HG03159 (cell line): ENCODE results near the gene KIF2A.
"Not testable (repeated sequence)": the region's sequence is repeated elsewhere in the genome, so short reads cannot be mapped to it uniquely, and the experiment has no call there.

Experiments
- ATAC-seq: cut with Tn5 transposase; IDR thresholded peaks from one replicate; pipeline ENCODE4 v1.9.1; 2021; ENCODE audit warnings: mild to moderate bottlenecking, moderate library complexity; ENCODE audit not compliant: unreplicated experiment

Gene KIF2A

DNA sequence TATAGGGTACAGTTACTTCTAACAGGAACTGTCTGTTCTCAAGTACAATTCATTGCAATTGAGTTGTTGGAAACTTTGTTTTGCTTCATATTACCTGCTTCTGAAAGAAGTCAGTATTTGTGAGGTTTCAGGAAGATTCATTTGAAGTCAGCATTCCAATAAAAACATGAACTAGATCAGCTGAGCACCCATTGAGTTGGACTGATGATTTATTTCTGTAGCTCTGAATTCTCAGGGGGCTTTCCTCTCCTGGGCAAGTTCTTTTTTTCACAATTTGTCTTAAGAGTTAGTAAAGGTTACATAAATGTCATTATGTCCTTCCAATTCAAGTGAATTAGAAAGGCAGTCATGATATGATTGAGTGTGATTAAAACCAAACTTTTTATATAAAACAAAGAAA is 16.2 kb upstream of the KIF2A start:
- no peak for ATAC-seq

DNA sequence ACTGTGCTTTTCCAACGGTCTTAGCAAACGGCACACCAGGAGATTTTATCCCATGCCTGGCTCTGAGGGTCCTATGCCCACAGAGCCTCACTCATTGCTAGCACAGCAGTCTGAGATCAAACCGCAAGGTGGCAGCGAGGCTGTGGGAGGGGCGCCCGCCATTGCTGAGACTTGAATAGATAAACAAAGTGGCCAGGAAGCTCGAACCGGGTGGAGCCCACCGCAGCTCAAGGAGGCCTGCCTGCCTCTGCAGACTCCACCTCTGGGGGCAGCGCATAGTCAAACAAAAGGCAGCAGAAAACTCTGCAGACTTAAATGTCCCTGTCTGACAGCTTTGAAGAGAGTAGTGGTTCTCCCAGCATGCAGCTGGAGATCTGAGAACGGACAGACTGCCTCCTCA is 14.2 kb upstream of the KIF2A start:
- not testable (repeated sequence) for ATAC-seq

DNA sequence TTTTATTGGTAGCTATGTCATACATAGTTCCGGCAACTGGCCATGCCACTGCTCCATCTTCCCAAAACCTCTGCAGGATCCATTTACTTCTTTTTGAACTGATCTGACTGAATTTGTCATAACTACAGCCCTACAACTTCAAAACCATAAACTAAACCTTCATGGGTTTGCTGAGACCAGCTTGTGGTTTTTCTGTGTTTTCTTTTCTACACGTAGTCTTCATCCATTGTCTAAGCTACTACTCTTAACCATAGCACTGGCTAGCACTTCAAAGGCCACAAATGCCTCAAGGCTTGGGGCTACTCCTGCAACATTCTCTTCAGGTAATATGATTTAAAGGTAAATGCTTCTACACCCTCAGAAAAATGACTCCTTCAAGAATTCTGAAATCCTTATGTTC is 9.0 kb upstream of the KIF2A start:
- ATAC-seq = no peak

DNA sequence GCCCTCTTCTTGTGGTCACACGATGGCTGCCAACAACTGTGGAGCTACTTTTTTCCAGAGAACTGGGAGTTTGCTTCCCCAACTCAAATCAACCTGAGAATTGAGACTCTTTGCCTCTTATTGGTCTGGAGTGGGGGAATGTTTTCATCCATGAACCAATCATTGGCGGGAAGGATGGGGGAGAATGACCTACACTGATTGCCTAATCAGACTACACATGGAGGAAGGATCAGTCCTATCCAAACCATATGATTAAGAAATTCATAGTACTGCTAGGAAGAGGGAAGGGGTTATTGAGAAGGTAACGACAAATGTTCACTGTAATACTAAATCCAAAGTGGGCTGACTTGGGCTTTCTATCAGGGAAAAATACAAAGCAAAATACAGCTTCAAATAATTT is 7.9 kb upstream of the KIF2A start:
- ATAC-seq = no peak

DNA sequence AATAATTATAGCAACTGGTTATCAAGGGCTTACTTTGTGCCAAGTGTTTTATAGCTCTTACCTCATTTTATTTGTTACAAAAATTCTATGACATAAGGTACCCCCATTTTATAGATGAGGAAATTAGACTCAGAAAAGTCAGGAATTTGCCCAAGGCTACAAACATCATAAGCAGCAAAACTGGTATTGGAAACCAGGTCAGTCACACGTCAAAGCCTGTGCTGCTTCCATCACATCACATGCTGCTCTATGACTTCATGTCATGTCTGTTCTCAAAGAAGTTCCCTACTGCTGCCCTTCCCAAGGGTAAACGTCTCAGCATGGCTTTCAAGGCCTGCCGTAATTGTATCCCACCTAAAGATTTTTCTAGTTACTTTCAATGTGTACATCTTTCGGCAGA is 6.9 kb upstream of the KIF2A start:
- ATAC-seq = no peak

DNA sequence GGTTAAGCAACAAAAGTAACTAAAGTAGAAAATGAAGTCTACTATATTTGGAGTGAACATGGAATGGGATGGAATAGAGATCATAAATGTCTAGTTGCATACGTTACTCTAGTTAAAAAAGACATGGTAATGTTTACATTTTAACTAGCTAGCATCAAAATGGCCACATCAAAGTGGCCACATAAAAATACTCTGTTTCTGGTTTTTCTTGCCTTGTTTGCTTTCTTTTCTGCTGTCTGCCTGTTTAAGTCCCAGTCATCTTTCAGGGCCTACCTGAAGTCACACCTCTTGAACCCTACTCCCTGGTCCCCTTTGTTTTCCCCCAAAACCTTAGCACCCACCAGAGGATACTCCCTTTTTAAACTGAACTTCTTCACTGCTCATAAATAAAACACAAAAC is 6.4 kb upstream of the KIF2A start:
- ATAC-seq = no peak

DNA sequence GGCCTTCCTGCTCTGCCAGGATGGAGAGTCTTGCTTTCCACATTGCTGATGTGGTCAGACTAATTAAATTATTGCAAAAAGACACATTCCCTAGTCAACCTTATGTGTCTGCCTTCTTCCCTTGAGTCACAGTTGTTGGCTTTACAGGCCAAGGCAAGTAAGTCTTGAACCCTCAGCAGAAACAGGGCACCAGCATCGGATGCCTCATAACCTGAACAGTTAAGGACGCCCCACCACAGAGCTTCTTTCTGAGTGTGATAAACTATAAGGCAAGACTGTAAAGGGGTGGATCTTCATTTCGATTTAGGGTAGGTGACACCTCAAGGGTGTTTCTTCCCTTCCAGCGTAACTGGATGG is 670 bp upstream of the KIF2A start:
- no peak for ATAC-seq

DNA sequence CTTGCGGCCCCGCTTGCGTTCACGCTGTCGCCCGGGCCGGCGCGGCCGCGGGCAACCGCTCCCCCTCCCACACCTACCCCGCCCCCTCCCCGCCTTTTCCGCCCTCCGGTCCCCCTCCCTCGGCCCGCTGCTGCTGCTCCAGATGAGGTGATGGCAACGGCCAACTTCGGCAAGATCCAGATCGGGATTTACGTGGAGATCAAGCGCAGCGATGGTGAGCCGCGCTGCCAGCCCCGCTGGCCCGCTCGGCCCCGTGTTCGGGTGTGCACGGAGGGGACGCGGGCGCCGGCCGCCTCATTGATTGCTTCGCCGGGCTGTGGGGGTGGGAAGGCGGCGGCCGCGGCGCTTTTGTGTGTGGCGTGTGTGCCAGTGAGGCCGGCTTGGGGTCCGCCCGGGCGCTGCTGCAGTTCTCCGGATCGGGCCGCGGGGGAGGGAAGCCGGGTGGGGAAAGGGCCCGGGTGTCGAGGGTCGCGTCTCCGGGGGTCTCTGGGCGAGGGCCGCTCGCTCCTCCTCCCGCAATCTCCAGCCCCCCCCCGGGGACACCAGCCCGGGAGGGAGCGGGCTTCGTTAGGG is 403 bp downstream of the KIF2A start:
- ATAC-seq = peak; percentile 19

DNA sequence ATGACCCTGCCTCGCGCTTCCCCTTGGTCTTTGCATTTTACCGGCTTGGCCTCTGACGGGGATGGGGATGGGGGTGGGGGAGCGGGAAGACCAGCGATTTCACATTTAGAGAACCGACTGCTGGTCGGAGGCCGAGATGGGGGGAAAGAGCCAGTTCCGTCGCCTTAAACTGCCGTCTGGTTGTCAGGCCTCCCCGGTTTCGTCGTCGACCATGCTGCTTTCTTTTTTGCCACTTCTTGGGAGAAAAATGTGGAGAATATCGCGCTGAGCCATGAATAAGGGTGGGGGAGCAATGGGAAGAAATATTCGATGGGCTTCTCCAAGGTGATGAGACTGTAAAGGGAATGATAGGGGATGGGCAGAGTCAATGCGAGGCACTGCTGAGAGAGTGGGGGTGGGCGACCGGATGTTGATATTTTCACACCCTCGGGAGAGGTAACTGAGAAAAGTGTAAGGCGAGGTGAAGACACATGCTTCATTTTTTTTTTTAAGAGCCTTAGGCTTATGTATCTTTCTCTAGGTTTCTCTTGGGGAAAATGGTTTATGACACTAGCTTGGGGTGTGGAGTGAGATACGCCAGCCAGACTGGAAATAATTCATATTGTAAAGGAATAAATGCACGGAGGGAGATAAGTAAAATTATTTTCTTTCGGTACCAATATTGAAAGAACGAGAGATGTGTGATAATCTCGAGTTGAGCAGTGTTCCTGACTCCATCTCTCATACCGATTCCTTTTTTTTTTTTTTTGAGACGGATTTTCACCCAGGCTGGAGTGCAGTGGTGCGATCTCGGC is 1.1 kb downstream of the KIF2A start:
- no peak for ATAC-seq

DNA sequence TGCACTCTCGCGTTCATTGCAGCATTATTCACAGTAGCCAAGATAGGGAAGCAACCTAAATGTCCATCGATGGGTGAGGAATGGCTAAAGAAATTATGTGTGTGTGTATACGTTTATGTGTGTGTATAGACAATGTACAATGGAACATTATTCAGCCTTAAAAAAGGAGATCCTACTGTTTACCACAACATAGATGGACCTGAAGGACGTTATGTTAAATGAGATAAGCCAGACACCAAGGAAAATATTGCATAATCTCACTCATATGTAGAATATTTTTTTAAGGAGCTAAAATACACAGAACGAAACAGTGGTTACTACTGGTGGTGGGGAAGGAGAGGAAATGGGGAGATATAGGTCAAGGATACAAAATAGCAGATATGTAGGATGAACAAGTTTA is 2.4 kb downstream of the KIF2A start:
- no peak for ATAC-seq

DNA sequence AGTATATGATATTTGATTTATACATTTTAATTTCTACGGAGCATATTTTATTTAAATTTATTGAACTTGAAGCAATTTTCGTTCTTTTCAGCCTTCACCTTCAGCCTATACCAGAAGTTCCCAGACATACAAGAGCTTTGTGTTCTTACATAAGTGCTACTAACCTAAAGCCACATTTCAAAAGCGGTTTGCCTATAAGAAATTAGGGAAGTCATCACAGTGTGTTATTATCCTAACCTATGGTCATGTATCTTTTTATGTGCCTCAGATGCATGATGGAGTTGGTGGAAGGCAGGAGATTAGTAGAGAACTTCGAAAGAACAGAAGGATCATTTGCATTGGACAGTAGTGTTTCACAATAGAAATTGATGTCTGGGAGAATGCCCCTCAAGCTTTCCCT is 3.1 kb downstream of the KIF2A start:
- ATAC-seq = no peak

DNA sequence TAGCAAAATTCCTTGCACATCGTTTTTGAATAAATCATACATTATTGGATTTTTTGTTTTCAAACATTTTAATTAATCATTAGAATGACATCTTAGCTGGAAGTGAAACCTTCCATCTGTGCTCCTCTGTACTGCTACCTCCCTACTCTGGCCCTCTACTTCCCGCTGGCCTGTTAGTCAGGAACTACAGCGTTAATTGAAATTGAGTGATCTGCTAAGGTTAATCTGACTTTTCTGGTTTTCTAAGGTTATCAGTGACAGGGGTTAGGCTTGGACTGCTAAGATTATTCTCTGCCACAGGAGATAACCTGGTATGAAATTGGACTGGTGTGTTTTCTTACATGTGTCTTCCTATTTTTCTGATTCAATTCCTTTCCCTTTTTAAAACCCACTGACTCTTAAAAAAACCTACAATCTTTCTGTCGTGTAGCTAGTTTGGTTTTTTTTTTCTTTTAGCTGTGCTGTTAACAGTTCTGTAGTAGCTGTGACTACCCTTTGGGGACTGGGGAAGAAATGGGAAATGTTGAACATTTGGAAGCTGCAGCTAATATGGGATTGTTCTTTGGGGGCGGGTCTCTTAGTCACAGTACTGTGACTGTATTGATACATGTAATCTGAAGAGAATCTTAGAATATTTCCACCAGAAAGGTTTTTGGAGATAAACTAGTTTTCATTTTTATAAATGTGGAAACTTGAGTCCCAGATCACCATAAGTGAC is 4.6 kb downstream of the KIF2A start:
- no peak for ATAC-seq

DNA sequence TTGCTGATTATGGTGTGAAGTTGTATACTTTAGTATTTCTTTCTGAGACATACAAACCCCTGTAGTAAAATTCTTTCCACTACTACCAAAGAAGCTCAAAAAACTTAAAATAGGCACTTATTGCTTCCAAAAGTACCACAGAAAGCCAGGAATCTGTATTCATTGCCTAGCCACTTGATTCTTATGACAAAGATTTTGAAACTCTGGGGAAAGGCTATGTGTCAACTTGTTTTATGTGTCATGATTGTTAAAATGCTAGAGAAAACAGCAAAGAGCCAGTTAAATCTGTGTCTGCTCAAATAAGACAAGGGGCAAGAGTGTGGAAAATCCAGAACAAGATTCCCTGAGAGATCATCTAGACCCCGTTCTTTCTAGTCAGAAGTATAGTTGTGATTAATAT is 6.0 kb downstream of the KIF2A start:
- ATAC-seq = no peak

DNA sequence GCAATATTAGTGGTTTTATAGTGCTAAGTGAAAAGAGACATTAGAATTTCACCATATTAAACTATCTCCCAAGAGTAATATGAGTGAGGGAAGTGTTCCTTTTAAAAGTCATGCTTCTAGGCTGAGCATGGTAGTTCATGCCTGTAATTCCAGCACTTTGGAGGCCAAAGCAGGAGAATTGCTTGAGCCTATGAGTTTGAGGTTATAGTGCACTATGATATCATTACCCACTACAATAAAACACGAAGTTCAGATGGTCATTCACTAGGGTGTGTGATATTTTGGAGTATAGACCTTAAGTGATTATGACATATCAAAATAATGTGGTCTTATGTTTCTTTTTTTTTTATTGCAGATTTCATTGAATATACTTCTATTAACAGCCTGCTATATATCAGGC is 6.7 kb downstream of the KIF2A start:
- no peak for ATAC-seq

DNA sequence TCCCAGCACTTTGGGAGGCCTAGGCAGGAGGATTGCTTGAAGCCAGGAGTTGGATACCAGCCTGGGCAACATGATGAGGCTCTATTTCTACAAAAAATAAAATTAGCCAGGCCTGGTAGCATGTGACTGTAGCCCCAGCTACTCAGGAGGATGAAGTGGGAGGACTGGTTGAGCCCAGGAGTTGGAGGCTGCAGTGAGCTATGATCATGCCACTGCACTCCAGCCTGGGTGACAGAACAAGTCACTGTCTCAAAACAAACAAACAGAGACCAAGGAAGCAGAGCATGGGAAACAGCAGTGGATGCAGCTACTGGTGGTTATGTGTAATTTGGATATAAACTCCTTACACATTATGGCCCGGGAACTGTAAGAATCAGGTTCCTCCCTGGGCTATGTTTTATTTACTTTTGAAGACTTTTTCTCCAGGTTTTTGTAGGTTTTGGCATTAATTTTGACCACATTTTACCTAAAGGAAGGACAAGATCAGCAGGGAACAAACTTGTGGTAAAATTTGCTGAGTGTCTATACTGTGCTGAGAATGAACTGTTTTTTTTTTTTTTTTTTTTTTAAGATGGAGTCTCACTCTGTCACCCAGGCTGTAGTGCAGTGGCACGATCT is 8.3 kb downstream of the KIF2A start:
- ATAC-seq = no peak

DNA sequence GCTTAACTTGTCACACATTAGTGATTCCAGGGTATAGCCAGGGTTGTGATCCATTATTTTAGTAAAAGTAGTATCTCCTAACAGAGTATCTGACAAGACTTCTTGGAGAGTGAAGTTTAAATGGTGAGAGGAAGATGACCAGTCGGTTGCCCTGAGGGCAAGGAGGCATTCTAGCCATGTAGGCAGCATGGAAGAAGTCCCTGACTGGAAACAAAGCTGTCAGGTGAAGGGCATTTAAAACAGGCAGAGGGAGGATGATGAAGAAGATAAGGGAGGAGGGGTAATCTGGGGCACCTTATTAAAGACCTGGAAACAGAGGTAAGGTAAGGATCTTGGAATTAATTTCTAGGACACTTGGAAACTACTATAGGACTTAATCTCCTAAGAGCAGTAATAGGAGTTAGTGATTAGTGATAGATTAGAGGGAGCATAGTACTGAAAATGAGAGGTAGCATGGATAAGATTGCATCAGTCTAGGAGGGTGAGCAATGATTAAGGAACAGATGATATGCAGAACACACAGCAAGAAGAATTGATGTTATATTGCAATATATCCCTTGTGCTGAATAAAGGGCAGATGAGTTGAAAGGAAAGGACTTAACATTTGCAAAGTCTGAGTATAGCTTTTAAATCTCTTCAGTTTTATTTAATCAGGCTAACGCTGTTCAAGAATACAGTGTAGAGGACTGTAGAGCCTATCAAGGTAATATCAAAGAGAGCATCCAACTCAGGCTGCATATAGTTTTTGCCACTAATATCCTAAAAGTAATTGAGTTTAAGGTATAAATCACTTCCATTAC is 9.6 kb downstream of the KIF2A start:
- ATAC-seq = no peak

DNA sequence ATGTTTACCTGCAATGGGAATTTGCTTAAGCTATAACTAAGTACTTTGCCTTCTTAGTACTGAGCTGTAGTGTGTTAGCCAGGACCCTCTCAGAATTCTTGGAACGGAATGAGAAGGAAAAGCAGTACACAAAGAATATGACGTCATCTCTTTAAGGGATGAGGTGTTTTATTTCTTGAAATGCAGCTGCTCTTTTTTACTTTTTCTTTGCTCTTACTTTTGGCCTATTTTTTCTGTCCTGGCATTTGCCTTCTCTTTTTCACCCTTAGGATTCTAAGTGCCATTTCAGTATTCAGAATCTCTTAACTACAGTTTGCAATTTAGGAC is 10.1 kb downstream of the KIF2A start:
- no peak for ATAC-seq

DNA sequence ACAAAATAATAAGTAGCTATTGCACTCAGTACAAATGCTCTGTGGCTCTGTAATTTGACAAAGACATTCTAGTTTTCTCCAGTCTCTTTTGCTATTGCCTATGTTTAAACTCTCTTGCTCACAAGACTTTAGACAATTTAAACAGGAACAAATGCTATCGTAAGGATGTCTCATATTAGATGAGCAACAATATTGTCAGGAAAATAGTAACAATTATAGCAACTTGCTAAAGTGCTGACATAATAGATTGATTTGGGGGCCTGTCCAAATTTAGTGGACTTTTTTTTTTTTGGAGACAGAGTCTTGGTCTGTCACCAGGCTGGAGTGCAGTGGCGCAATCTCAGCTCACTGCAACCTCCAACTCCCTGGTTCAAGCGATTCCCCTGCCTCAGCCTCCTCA is 11.8 kb downstream of the KIF2A start:
- no peak for ATAC-seq

DNA sequence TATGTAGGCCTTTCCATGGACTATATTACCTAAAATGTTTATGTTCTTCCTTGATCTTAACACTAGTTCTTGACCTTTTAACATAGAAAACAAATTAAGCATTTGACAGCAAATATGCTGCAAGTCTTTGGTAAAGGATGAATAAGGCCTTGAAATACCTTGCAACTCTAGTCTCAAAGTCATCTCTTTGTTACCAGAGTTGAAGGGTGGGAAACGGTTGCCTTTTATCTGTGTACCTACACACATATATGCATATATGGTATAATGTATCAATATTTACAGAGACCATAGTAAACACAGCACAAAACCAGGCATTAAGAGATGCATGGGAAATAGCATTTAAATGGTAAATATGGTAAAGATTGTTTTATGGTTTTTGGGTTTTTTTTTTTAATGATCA is 16.5 kb downstream of the KIF2A start:
- no peak for ATAC-seq

DNA sequence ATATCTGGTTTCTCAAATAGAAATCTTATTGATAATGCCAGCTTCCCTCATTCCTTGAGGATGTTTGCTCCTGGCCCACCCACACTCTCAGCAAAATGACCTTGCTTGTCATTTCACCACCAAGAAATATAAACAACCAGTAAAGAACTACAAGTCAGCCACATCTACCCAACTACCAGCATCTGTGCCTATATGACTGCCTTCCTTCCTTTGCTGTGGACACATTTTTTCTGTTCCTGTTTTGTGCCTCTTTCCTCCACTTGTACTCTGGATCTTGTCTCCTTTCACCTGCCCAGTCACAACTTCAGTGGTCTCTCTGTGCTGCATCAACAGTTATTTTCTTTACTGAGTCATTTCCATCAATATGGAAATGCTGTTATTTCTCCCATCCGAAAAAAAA is 20.3 kb downstream of the KIF2A start:
- ATAC-seq = peak; percentile 75

DNA sequence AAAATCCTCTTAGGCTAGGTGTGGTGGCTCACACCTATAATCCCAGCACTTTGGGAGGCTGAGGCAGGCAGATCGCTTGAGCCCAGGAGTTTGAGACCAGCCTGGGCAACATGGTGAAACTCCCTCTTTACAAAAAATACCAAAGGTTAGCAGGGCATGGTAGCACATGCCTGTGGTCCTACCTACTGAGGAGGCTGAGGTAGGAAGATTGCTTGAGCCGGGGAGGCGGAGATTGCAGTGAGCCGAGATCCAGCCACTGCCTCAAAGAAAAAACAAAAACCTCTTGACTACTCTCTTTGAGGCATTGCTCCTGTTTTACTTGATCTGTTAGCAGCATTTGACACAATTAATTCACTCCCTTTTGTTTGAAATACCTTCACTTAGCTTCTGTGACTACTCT is 20.7 kb downstream of the KIF2A start:
- ATAC-seq = no peak
